ENCODE results near the gene ARID3C. TPM values are rescaled to one million over a fixed set of nuclear protein-coding genes. Genes with fewer than 3 reads are reported as not detected.
A peak's percentile ranks its signal among the peaks of the same experiment; 100 is the strongest.

The ARID3C gene
- total RNA-seq, 1 experiment from 2014 or later, result not detected

DNA sequence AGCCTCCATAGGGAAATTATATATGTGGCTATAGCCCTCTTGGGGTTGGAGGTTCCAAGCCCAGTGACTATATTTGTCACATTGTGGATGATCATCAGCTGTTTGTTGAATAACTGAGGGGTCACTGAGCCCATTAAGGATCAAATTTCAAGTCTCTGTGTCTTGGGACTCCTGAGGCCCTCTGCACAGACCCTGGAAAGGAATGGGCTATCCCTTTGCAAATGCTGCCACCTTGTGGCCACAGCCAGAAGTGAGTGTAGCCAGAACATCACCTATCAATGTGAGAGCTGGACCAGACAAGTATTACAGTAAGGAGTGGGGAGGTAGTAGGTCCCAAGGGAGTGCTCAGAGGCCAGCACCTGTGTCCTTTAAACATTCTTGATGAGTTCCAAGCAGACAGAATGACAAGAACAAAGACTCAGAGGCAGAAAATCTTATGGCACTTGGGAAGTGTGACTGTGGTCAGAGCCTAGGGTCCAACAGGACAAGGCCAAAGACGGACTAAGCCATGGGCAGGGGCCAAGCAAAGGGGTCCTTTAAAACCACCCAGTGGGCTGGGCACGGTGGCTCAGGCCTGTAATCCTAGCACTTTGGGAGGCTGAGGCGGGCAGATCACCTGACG, 25.1 kb downstream of the ARID3C start:
- Histone ChIP-seq H3K27me3 (ENCODE audit: control insufficient read depth, insufficient read depth, low read length) (no peaks in the 10 kb centered on the region), H3K36me3 (replicated peaks; ENCODE audit: control insufficient read depth, insufficient read depth, low read length) (no peaks in the 10 kb centered on the region), H3K4me3 (ENCODE audit: insufficient read depth, low read depth, low read length) (no peak overlapping the region)
- DNase-seq, result peak; percentile 93

DNA sequence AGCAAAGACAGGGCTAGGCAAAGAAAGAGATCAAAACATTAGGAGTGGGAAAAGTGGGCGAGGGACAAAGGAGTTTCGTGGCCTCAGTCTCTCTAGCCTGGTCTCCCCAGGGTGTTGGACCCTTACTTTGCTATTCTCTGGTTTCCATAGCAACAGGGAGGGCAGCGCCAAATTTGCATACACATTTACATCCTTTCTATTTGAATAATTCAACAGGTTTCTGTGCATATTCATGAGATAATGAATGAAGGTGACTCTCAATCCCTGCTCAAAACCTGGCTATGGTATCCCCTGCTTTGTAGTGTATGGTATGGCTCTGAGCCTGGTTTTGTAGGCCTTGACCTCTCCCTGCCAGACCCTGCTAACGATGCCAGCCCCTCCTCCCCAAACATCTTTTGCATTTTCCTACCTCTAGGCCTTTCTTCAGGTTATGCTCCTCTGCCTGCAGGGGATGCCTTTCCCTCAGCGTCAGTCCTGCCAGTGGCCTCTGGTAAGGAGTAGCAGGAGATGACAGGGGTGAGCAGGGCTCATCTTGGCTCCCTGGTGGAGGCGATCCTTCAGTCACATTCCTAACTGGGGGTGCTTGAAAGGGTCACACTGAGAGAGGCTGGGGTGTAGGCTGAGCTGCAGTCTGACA, 26.8 kb downstream of the ARID3C start:
- no peak overlapping the region for H3K4me3 ChIP-seq (ENCODE audit: insufficient read depth, low read depth, low read length)
- no peaks in the 10 kb centered on the region for H3K36me3 ChIP-seq (replicated peaks; ENCODE audit: control insufficient read depth, insufficient read depth, low read length)
- no peaks in the 10 kb centered on the region for H3K27me3 ChIP-seq (ENCODE audit: control insufficient read depth, insufficient read depth, low read length)
- peak; percentile 69 for DNase-seq

DNA sequence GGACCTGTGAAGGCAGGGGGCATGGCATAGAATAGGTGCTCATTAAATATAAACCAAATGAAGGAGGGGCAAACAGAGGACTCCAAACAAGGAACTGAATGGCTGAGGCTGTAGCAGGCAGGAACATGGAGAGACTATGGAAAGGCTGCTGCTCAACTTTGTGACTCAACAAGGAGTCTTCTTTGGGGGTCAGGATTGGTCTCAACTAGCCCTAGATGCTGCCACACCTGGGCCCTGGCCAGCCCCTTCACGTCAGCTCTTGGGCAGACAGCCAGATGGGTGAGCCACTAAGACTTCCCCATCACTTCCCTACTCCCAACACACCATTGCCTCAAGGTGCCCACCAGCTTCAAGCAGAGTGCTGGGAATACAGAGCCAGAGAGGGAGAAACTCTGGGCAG, 28.0 kb downstream of the ARID3C start:
- Histone ChIP-seq H3K4me3 (ENCODE audit: insufficient read depth, low read depth, low read length) (no peak overlapping the region), H3K27me3 (ENCODE audit: control insufficient read depth, insufficient read depth, low read length) (no peaks in the 10 kb centered on the region), H3K36me3 (replicated peaks; ENCODE audit: control insufficient read depth, insufficient read depth, low read length) (no peaks in the 10 kb centered on the region)
- no peak for DNase-seq

DNA sequence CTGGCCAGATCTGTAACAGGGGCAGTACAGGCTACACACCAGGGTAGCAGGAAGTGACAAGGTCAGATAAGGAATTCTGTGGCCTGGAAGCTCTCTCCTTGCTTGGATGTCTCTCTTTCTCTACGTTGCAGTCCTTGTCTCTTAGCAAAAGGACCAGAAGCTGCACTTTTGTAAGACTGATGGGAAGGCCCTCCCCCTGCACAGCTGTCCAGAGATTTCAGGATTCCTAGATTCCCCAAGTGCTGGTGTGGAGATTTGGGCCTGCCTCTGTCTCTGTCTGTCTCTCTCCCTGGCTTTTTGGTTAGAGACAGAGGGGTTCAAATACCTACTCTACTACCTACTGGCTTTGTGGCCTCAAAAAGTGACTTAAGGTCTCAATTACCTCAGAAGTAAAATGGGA, 29.3 kb downstream of the ARID3C start:
- no peak for DNase-seq
- no peaks in the 10 kb centered on the region for H3K36me3 ChIP-seq (replicated peaks; ENCODE audit: control insufficient read depth, insufficient read depth, low read length)
- H3K4me3 ChIP-seq (ENCODE audit: insufficient read depth, low read depth, low read length), result no peak overlapping the region

DNA sequence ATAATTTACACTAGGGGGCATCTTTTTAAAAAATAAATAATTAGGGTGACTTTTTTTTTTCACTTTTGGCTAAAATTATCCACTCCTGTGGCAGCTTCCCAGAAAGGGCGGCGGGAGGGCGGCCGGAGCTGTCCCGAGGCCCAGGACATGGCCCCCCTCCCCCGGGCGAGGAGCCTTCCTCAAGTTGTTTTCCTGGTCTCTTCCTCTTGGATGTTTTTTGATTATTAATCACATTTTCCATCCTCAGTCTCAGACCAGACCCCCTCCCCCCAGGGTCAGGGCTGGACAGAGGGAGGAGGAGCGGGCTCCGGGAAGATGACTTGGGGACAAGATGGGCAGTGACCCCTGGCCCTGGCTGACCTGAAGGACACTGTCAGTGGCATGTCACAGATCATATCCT, 34.7 kb downstream of the ARID3C start:
- DNase-seq, result no peak
- Histone ChIP-seq H3K27me3 (ENCODE audit: control insufficient read depth, insufficient read depth, low read length) (peaks cover 45% of the 10 kb centered on the region), H3K36me3 (replicated peaks; ENCODE audit: control insufficient read depth, insufficient read depth, low read length) (no peaks in the 10 kb centered on the region), H3K4me3 (ENCODE audit: insufficient read depth, low read depth, low read length) (no peak overlapping the region)

More for the DNA sequence above, 29.3 kb downstream of the ARID3C start:
- no peaks in the 10 kb centered on the region for H3K27me3 ChIP-seq (ENCODE audit: control insufficient read depth, insufficient read depth, low read length)

DNA sequence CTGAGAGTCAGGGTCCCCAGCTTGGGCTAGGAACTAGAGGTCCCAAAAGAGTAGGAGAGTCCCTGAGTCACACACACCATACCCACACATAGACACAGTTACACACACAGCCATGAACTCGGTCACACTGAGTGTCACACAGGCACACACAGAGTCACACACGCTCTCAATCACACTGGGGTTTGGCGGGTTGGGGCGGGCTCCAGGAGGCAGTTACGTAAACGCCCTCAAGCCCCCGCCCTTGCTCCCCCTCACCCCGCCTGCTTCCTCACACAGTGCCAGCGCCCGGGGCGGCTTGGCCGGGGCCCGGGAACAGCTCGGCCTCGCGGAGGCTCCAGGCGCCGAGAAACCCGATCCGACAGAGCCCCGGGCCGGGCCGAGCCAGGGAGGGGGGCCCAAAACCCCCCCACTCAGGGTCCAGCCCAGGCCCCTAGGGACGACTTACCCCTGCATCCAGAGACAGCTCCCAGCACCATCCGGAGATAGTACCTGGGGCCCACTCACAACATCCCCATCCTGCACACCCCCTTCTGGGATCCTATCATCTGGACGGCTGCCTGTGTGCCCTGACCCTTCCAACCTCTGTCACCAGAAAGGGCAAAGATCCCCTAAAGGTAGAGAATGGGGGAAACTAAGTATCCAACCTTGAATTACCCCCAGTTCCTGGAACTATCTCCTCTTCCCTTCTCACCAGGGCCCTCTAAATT, 35.8 kb downstream of the ARID3C start:
- peaks cover 56% of the 10 kb centered on the region for H3K27me3 ChIP-seq (ENCODE audit: control insufficient read depth, insufficient read depth, low read length)
- H3K4me3 ChIP-seq (ENCODE audit: insufficient read depth, low read depth, low read length), result no peak overlapping the region
- DNase-seq, result peak; percentile 93
- no peaks in the 10 kb centered on the region for H3K36me3 ChIP-seq (replicated peaks; ENCODE audit: control insufficient read depth, insufficient read depth, low read length)

DNA sequence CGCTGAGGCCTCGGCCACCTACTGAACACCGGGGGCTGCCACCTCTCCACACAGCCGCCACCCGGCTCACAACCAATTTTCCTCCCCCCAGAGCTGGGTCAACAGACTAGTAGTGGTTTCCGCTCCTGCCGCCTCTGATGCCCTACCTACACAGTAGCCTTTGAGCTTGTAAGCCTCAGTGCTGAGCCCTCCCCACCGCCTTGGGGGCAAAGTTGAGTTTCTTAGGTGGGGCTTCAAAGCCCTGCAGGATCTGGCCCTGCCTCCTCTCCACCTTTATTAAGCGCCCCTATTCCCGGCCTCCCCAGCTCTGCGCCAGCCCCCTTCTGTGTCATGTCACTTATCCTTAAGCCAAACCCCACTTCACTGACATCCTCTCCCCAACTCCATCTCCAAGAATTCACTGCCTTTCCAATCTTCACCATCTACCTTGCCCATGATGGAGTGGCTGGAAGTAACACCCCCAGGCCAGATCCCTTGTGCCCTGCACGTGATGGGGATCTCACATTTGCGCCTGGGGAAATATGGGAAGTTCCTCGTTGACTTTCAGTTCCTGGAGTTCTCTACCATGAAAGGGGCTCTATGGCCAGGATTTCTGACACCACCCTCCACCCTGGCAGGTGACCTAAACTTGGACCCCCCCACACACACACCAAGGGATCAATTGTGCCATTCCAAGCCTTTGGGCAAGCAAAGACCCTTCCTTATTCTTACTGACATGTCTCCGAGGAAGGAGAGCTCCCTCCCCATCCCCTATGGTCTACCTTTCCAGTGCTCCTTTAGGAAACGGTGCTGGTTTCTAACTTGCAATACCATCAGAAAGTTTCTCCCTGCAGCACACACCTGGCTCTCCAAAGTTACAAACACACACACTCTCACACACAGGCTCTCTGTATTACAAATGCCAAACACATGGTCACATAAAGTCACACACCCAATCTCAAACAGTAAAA, 36.7 kb downstream of the ARID3C start:
- DNase-seq, result peak; percentile 67
- H3K36me3 ChIP-seq (replicated peaks; ENCODE audit: control insufficient read depth, insufficient read depth, low read length), result no peaks in the 10 kb centered on the region
- peaks cover 65% of the 10 kb centered on the region for H3K27me3 ChIP-seq (ENCODE audit: control insufficient read depth, insufficient read depth, low read length)
- H3K4me3 ChIP-seq (ENCODE audit: insufficient read depth, low read depth, low read length), result no peak overlapping the region

DNA sequence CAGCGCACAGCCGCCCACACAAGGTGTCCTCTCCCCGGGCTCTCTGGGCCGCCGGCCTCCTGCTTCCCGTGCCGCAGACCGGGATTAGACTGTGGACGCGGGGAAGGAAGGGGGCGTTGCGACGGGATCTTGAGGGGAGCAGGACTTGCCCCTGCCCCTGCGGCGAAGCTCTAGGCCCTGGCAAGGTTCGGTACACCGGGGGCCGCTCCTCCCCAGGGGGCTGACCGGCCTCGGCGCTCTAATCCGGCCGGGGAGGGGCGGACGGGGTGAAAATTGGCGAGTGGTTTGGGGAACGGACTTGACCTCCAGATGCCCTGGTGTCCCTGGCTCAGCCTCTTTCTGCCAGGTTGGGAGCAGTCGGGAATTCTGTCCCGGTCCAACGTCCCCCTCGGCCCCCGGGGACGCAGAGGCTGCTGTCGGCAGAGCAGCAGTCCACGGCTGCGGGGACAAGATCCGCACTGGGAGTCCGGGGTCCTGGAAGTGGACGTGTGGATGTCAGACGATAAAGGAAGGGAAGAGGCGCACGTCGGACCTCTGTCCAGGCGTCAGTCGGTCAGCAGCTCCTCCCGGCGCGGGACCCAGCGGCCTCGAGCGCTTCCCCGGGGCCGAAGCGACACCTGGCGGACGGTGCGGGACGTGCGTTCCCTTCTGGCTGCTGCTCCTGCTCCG, 37.5 kb downstream of the ARID3C start:
- Histone ChIP-seq H3K36me3 (replicated peaks; ENCODE audit: control insufficient read depth, insufficient read depth, low read length) (no peaks in the 10 kb centered on the region), H3K4me3 (ENCODE audit: insufficient read depth, low read depth, low read length) (peak overlapping the region; percentile 64), H3K27me3 (ENCODE audit: control insufficient read depth, insufficient read depth, low read length) (peaks cover 73% of the 10 kb centered on the region)
- DNase-seq, result peak; percentile 97

DNA sequence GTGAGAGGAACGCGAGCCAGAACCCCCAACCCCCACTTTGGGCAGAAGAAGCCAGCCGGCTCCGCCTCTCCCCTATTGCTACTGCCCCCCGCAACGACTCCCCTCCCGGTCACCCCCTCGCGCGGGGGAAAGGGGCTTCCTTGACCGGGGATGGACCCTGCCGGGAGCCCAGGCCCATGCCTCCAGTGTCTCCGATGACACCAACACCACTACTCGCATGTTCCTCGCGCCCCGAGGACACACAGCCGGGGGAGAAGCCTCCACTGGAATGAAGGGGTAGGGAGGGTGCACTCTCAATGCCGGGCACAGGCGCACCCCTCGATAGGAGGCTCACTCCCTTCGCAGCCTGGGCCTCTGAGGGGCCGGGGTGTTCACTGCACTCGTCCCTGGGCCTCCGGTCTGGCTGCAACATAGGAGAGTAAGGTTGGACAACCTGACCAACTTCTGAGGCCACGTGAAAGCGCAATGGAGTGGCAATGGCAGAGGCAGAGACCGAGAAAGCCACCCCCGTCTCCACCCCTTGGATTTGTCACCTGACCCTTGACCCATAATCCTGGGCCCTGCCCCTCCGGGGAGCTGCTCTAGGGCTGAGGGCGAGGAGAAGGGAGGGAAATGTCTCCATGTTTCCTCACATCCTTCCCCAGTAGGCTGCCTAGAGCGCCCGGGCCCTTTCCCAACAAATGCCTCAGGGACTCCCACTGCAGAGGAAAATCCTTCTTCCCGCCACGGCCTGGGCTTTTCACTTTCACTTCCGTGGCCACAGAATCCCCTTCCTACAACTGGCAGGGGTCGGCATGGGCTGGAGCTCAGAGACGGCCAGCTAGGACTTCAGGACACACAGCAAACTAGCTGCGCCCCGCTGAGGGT, 38.3 kb downstream of the ARID3C start:
- H3K27me3 ChIP-seq (ENCODE audit: control insufficient read depth, insufficient read depth, low read length), result peaks cover 81% of the 10 kb centered on the region
- H3K36me3 ChIP-seq (replicated peaks; ENCODE audit: control insufficient read depth, insufficient read depth, low read length), result no peaks in the 10 kb centered on the region
- peak overlapping the region; percentile 64 for H3K4me3 ChIP-seq (ENCODE audit: insufficient read depth, low read depth, low read length)
- peak; percentile 84 for DNase-seq

DNA sequence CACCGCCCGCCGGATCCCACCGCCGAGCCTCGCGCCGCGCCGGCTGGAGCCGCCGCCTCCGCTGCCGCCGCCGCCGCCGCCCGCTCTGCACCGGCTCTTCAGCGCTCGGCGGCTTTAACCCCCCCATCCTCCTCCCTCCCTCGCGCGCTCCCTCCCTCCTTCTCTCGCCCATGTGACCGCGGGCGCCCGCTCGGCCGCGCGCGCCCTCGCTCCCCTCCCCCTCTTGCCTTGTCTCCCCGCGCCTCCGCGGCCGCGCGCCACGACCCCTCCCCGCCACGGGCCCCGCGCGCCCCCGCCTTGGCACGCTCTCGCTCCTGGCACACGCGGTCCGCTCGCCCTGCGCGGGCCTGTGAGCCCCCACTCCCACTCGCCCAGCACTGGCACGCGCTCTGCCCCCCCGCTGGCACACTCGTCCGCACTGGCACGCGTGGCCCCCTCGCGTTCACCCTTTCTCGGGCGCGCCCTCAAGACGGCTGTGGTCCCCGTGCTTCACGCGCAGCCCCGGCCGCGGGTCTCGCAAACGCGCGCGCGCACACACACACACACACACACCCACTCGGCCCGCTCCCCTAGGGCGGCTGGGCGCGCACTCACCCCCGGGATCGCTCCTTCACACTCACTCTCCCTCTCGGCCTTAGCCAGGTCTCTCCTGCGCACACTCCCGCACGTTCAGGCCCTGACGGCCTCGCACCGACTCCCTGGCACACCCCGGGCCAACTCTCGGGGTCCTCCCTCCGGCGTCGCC, 39.1 kb downstream of the ARID3C start, which contains the start of gene CNTFR:
CNTFR (minus strand) TSS at position 89 of the 745 bp plus-strand sequence. CDS start 20,743 bp downstream, outside the sequence.
- DNase-seq, result peak; percentile 95

DNA sequence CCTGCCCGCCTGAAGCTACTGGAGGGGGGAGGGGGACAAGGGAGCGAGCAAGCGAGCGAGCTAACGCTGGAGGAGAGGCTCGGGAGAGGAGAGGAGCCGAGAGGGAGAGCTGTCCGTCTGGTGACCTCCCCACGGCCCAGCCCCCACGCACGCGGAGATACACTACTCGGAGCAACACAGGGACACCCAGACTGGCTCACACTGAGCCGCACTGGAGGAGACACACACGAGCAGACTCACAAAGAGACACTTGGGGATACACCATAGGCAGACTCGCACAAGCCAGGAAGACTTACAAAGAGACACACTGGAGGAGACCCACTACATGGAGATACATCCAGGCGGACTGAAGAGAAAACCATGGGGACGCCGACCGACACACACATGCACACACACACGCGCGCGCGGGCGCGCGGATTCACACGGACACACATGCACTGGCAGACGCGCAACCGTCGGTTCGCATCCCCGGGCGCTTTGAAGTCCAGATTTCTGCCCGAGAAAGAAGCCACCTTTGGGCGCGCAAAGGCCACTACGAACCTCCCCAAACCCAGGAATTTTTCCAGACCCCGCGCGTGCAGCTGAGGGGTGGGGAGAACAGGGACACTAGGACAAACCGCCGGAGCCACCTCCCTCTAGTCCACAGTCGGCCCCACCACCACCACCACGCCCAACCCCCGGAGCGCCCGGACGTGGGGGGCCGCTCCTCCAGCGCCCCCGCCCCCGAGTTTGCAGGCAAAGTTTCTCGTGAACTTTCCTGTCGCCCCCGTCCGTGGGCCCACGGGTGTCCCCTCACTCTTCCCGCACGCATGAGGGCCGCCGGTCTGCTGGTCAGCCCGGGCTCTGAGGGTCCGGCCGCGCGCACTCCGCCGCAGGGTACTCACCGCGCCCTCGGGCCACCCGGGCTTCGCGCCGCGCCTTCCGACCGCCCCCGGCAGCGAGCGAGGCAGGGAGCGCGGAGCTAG, 39.9 kb downstream of the ARID3C start:
- peak overlapping the region; percentile 64 for H3K4me3 ChIP-seq (ENCODE audit: insufficient read depth, low read depth, low read length)
- H3K36me3 ChIP-seq (replicated peaks; ENCODE audit: control insufficient read depth, insufficient read depth, low read length), result no peaks in the 10 kb centered on the region
- H3K27me3 ChIP-seq (ENCODE audit: control insufficient read depth, insufficient read depth, low read length), result peaks cover 96% of the 10 kb centered on the region
- peak; percentile 82 for DNase-seq

More for the DNA sequence above, 39.1 kb downstream of the ARID3C start, which contains the start of gene CNTFR:
- H3K36me3 ChIP-seq (replicated peaks; ENCODE audit: control insufficient read depth, insufficient read depth, low read length), result no peaks in the 10 kb centered on the region
- peak within 1 kb of the TSS; percentile 64 for H3K4me3 ChIP-seq (ENCODE audit: insufficient read depth, low read depth, low read length)
- H3K27me3 ChIP-seq (ENCODE audit: control insufficient read depth, insufficient read depth, low read length), result peaks cover 89% of the 10 kb centered on the region

DNA sequence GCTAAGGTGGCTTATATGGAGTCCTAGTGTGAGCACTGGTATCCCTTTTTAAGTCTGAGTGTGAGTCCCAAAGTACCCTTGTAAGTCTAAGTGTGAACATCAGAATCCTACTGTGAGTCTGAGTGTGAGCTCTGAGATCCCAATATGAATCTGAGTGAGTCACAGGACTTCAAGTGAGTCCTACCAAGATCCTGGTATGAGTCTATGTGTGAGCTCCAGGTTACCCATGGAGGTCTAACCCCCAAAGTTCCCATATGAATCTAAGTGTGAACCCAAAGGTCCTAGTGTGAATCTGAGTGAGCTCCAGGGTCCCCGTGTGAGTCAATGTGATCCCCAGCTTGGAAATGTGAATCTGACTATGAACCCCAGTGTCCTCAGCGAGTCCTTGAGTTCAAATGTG, 41.6 kb downstream of the ARID3C start:
- Histone ChIP-seq H3K36me3 (replicated peaks; ENCODE audit: control insufficient read depth, insufficient read depth, low read length) (no peaks in the 10 kb centered on the region), H3K4me3 (ENCODE audit: insufficient read depth, low read depth, low read length) (no peak overlapping the region), H3K27me3 (ENCODE audit: control insufficient read depth, insufficient read depth, low read length) (peaks cover 86% of the 10 kb centered on the region)
- DNase-seq, result no peak

Measured in H7 (cell line).